Head of caudate nucleus (tissue), 42 donors: ENCODE data around the gene ARHGAP15.

Experiments used
- DNase-seq, 42 donors: peaks; one replicate each; pipeline versions ENCODE4 v3.0.0 to v3.0.0-alpha.2; 2020 to 2021; ENCODE audit warnings: mixed read lengths in 7 of 42
- intact Hi-C: fragments of 100-400 bp; cut with DNase I; formaldehyde crosslinking; loops from one replicate; pipeline ENCODE4 v1.15.0; 2022

The ARHGAP15 gene

DNA sequence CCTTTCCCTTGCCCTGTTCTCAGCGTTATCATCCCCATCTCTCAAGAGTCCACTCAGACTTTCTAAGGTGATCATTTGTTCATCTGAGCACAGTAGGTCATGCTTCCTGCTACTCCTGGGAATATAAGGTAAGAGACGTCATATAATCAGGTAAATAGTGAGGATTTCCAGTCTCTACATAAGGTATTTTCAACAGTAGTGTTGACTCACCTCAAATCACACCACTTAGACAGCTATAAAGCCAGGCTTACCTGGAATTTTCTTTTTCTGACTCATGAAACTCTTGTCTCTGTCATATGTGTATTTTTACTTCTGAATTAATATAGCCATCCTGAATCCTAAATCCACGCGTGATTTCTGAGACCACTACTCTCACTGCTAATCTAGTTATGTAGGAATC is 443.2 kb downstream of the ARHGAP15 start:
- no peak for DNase-seq
- intact Hi-C loops: no loop called here

DNA sequence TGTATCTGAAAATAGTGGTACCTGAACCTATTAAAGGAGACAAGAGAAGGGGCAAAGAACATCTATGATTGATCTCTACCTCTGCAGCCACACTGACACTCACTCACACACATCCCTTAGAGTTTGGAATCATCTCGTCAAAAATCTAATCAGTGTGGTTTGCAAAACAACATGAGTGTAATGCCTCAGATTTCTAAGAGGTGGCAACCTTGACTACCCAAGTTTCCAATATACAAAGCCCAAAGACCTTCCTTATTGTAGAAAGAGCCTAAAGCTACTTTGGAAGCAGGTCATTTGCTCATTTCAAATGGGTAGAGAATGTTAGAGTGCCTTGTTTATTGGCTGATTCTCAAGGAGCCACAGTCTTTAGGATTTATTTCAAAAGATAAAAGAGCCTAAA is 444.9 kb downstream of the ARHGAP15 start:
- DNase-seq: no peak
- intact Hi-C loops: no loop called here

DNA sequence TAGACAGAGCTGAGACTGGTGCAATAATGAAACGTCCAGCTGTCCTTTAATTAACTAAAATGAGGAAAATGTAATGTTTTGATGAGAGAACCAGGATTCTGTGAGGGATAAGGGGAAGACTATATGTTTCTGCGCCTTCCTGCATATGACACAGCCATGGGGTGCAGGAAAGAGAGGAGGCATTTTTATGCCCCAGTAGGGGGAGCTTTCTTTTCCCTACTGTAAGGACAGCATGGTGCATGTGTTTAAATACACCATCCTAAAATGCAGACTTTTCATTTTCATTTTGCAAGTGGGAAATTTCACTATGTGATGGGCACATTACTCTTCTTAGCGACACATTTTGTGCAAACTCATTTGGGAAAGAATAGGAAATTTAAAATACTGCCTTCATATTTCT is 446.1 kb downstream of the ARHGAP15 start:
- DNase-seq: peak in 13 of 42 donors; percentile 5 to 58 (median 21)
- intact Hi-C loops: no loop called here

DNA sequence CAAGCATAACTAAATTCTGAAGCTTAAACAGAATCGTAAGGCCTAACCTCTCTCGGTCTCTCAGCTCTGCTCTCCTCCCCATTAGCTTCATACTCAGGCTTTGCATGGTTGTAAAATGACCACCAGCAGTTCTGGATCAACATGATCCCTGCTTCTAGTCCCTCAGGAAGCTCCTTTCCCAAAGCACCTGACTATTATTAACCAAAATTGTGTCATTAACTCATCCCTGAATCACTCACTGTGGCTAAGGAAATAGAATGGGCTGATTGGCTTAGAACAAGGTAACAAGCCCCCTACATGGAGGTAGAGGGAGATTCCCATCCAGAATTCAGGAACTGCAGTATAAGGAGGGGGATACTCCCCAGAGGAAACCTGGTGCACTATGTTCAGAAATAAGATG is 448.3 kb downstream of the ARHGAP15 start:
- no peak for DNase-seq
- intact Hi-C loops: no loop called here

DNA sequence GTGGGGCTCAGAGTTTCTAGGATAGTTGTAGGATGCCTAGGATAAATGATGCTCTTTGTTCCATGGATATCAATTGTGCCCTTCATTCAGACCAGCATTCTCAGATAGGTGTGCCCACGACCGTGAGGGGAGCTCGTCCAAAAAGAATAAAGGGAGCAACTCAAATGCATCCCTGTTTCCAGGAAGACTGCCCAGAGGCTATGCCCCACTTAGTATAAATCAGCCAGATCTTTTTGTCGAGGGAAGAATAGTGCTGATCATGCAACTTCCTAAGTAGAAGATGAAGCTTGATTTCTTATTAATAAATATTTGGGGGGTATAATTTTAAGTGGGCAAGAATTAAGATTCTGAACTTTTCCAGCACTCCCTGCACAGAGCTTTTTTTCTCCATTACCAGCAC is 450.2 kb downstream of the ARHGAP15 start:
- intact Hi-C loops: no loop called here
- peak in 1 of 42 donors; percentile 15 for DNase-seq

DNA sequence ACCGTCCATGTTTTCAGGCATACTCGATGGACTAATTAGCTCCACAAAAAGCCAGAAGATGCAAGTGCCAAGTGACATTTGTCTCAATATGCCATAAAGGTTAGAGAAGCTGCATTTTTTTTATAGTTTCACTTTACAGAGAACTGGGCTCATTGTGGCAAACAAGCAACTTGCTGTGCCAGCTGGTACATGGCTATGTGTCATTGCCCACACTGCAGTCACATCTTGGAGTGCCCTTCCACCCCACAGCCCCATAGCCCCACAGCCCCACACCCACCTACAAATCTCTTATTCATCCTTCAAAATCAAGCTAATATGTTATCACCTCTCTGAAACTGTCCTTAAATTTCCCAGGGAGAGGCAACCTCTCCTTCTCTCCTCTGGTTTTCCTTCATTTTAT is 451.9 kb downstream of the ARHGAP15 start:
- intact Hi-C loops: no loop called here
- DNase-seq: peak in 5 of 42 donors; percentile 9 to 34 (median 10)

DNA sequence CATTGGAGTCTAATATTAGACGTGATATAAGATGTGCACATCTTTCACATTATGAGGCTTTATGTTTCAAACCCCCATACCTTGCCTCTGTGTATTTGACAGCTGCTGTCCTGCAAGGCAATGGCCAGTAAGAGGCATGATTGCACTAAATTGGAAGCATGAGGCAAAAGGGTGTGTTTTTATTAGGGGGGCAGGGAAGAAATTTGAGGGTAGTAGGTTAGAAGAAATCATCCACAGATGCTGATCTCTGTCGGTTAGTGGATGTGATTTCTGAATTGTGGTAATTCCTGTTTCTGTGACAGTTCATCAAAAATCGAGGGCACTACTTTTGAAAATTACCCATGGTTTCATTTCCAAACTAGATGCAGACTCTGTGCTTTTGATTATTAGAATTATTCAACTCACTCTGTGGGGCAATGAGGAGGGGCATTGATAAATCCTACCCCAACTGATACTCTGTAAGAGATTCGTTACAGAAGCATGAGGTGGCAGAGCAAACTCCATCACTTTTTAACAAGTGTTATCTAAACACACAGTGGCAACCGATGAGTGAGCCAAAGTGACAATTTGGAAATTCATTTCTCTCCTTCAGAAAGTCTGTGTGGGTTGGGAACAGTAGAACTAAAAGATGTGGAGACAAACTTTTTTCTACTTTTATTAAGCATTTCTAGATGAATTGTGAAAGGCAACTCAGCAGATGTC is 453.0 kb downstream of the ARHGAP15 start:
- intact Hi-C loops: no loop called here
- peak in 23 of 42 donors; percentile 8 to 66 (median 32) for DNase-seq

DNA sequence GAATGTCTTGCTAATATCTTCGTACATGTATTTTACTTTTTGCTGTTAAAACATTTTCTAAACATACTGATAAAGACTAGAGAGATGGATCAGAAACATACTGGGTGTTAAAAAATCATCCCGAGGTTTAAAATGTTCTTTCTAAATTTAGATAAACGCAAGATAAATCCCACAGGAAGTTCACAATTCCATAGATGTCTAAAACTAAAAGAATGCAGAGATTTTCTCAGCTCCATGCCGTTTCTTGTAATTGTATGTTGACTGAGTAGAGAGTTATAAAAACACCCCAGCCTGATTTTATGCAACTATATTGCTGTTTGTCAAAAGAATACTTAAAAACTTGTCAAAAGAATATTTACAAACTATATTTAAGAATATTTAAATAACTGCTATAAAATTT is 455.7 kb downstream of the ARHGAP15 start:
- intact Hi-C loops: no loop called here
- DNase-seq: no peak

DNA sequence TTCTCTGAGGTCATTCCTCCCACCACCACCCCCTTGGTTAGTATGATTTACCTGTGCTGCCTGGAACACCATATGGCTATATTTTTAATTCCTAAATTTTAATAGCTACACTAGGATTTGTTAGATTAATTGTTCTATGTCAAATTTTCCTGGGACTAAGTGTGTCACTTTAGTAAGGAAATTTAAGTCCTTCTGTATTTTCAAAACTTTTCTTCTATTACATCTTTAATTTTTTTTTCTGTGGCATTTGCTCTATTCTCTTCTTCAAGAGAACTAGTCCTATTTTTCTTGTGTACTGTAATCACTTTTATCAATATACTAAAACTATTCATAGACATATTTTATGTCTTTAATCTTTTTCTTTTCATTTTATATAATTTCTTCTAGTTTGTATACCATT is 456.9 kb downstream of the ARHGAP15 start:
- DNase-seq: no peak
- intact Hi-C loops: no loop called here

DNA sequence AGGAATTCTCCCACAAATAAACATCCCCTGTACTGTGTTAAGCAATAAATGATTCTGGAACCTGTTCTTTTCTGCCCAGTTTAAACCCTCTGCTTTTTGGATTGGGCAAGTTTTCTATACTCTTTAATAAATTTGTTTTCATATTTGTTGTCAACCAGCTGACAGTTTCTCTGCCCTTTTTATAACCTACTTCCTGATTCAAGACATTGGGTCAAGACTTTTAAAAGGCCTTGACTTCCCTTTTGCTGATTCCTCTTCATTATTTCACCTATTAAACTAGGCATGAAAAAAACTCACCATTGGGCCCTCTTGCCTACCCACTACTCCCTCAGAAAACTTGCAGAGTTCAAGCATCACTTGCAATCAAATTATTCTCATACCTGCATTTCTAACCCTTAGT is 459.5 kb downstream of the ARHGAP15 start:
- no peak for DNase-seq
- intact Hi-C loops: no loop called here

DNA sequence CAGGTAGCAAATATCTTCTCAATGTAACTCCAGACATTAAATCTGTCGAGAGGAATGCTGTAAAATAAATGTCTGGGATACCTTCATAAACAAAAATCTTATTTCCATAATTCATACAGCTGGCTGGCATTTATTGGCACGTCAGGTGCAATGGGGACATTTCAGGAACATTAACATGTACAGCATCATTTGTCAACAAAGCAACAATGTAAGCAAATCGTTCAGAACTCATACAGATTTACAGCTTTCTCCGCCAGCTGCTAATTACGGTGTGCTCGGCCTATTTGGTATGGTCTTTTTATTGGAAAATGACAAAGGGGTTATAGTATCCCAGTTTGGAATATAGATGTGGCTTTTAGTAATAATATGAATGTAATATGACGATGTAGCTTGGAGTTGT is 464.9 kb downstream of the ARHGAP15 start:
- intact Hi-C loops: no loop called here

DNA sequence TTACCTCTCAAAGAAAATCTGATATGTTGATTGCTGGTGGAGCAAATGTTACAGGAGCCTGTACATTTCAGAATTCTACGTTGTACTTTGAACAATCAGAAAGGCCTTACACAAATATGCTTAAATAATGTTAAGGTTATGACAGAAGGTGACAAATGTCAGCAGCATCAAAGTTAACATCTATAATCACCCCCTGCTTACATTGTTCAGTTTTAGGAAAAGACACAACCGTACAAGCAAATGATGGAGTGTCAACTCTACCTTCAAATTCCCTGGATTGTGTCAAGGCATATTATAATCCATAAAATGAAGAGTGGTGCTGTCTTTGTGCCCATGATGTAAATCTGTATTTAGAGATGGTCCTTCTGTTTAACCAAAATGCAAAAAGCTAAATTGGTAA is 465.5 kb downstream of the ARHGAP15 start:
- DNase-seq: no peak
- intact Hi-C loops: no loop called here

More for the DNA sequence above, 464.9 kb downstream of the ARHGAP15 start:
- DNase-seq: no peak

DNA sequence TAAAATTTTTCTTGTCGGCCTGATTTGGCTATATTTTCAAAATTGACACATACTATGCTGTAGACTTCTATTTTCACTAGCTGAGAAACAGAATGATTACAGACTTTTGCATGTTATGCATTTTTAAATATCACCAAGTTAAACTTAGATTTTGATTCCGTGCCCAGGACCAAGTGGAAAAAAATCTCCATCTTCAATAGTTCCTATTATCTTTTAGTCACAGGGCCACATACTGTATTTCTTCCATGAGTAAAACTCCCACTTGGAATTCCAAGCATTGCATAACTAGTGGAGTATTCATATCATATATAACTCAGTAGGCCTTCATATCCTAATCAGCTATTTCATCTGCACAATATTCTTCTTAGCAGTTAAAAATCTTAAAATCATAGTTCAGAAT is 470.9 kb downstream of the ARHGAP15 start:
- no peak for DNase-seq
- intact Hi-C loops: no loop called here

DNA sequence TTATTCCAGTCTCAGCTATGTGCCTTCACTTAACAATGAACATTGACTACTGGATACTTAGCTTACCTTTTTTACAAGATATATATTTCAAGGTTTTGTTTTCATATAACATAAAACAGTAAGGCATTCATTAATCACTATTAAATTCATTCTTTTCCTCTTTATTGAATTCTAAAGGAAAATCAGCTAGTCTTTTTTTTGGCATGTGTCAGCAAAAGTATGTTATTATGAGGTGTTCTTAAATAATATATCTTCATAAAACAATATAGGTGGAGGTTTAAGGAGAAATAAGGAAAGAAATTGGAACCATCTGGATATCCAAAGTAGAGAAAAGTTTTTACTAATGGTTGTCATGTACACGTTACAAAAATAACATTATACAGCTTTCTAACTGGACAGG is 472.6 kb downstream of the ARHGAP15 start:
- intact Hi-C loops: no loop called here
- DNase-seq: no peak

DNA sequence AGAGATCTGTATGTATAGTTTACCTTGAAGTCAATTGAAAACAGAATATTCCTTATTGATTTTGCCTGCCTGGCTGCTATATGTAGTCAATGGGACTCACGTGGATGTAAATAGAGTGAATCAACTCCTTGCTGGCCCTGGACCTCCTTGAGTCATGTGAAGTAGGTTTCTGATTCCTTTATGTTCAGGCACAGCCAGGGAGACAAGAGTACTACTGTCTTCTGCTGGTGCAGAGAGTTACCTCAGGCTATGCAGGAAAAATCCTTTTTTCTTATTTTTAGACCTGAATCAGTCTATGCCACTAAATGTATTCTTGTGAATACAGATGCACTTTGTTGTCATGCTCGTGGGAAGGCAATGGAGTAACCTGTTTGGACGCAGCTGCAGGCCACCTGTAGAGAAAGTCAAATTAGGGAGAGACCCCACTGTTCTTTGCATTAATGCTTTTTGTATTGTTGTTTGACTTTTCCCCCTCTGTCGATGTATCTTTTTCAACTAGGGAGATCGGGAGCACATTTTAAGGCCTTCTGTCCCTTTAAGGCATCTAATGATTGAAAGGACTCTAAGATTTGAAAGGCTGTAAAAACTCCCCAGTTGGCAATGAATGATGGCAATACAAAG is 473.9 kb downstream of the ARHGAP15 start:
- no peak for DNase-seq
- intact Hi-C loops: no loop called here

DNA sequence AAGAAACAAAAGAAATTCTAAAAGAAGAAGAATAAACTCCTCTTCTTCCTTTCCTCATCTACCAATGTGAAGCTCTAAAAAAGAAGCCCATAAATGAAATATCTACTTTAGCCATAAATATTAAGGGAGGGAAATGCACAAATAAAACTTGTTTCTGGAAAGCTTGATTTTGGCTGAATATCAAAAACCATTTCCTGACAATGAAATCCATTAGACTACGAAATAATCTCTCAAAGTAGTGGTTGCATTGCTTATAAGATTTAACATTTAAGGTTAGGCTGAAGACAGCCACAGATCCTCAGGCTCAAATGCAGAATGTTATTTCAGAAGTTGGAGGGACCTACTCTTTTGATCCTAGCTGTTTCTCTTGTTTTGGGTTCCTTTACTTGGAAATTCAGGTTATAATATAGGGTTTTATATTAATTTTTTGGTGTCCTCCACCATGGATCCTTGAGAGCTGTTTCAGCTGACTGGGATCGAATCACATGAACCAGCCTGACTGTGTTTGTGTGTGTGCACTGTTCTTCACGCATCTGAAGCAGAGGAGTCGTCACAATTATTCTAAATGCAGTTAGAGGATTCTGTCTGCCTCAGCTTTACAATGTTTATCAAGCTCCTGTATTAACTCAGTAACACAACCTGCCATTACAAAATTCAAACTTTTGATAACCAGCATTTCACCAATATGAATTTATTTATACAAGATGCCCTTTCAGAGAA is 474.8 kb downstream of the ARHGAP15 start:
- intact Hi-C loops: no loop called here
- DNase-seq: peak in 2 of 42 donors; percentile 16 to 38

DNA sequence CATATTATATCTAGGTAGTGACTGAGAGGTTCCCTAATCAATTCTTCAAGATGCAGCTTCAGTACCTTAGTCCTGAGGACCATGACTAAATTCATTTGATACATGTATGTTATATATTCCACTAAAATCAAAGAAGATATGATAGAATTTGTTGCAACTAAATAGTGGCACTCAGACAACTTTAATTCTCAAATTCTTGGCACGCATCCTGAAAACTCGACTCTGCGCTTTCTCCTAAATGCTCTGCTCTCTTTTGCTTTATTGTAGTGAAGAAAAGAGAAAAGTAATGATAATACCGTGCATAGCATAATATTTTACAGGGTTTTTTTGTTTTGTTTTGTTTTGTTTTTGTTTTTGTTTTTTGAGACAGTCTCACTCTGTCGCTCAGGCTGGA is 475.3 kb downstream of the ARHGAP15 start:
- intact Hi-C loops: no loop called here
- no peak for DNase-seq

DNA sequence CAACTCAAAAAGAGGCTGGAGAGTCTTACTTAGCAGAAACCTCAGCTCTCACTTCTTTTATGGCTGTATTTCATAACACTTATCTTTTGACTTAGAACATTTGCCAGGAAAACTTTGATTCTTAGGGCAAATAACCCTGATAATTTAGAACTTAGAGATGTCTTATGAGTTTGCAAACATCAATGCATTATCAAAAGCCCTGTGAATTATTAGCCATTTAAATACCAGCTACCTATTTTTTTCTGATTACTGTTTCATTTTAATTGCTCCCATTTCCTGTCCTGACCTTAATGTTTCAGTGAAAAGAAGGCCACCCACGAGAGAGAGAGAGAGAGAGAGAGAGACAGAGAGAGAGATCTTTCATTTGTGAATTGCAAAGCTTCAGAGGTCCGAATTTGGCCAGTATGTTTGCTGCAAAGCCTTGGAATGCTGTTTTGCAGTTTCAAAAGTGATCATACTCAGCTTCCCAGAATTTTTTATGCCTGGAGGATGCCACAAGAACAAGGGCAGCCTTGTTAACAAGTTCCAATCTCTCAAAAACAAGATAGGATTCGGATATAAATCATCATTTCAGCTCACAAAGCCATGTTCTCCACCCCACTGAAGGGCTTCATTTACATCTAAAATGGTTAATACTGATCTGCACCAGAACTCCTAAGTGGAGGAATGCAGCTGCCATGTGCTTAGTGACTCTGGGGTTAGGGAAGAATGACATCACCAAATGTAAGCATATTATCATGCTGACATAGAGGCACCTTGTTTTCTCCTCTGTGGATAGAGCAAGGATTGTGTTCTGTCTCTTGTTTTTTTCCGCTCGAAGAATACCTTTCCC is 478.2 kb downstream of the ARHGAP15 start:
- intact Hi-C loops: no loop called here
- peak in 2 of 42 donors; percentile 14 to 24 for DNase-seq

DNA sequence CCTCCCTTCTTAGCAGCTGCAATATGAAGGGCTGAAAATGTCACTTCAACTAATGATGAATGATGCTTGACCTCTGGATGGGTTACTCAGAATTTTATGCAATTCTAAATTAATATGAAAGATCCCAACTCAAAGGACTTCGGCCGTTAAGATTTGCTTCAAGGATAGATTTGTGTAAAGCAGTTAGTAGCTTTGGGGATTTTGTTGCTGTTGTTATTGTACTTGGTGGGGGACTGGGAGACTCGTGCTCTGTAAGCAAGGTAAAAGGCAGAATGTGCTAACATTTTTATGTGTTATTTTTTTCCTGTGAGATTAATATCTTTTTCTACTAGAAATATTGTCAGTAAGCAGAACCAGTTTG is 478.8 kb downstream of the ARHGAP15 start:
- no peak for DNase-seq
- intact Hi-C loops: no loop called here

DNA sequence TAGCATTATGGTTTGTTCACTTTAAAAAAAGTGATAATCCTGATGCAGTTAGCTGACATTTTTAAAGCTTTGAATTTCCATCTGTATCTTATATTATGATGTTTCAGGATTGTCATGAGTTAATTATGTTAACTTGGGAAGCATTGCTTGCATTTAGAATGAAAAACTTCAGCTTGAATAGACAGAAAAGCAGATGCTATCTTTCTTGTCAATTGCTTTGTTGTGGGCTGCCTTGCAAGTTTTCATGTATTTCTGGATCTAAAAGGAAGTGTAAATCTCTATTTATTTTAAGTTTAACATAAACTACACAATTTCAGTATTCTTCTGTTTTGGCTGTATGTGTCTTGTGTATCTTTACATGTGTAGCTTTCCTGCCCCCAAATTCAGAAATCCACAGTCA is 479.5 kb downstream of the ARHGAP15 start:
- intact Hi-C loops: no loop called here
- no peak for DNase-seq
